Activated CD8-positive, alpha-beta T cell treated with anti-CD3 and anti-CD28 coated beads for 36 hours (primary cell): Measurements from ENCODE around the gene ABCD3. TPM values are rescaled to one million over a fixed set of nuclear protein-coding genes. Genes with fewer than 3 reads are reported as not detected.

Source experiments
- ATAC-seq: fragments of 200-7000 bp; cut with Tn5 transposase; one replicate; pipeline ENCODE4 v1.10.0; 2021; ENCODE audit warnings: mild to moderate bottlenecking, moderate library complexity
- CTCF ChIA-PET: fragments of 350-600 bp; sonication (Branson Sonifier 250); formaldehyde crosslinking; loops from one replicate; lab custom pipeline; 2021; ENCODE audit warnings: antibody characterized with exemption; lab: Charles Lee
- POLR2A ChIA-PET: fragments of 350-600 bp; sonication (Branson Sonifier 250); formaldehyde crosslinking; loops from one replicate; lab custom pipeline; 2021; ENCODE audit warnings: antibody characterized with exemption; lab: Charles Lee
- DNase-seq: peaks from one replicate; pipeline ENCODE4 v3.0.0-alpha.2; 2020
- H3K27ac Mint-ChIP-seq: one replicate; pipeline ENCODE4 v1.8.0; 2021; ENCODE audit warnings: mild to moderate bottlenecking, mixed read lengths
- H3K27me3 Mint-ChIP-seq: one replicate; pipeline ENCODE4 v1.8.0; 2021; ENCODE audit warnings: mixed read lengths
- H3K36me3 Mint-ChIP-seq: one replicate; pipeline ENCODE4 v1.8.0; 2021; ENCODE audit warnings: low read depth, mixed read lengths
- H3K4me1 Mint-ChIP-seq: one replicate; pipeline ENCODE4 v1.8.0; 2021; ENCODE audit warnings: low read depth, mixed read lengths
- H3K4me3 Mint-ChIP-seq: one replicate; pipeline ENCODE4 v1.8.0; 2021; ENCODE audit warnings: mild to moderate bottlenecking, moderate library complexity, mixed read lengths
- H3K9me3 Mint-ChIP-seq: one replicate; pipeline ENCODE4 v1.8.0; 2021; ENCODE audit warnings: mixed read lengths
- intact Hi-C: fragments of 100-400 bp; cut with micrococcal nuclease; formaldehyde crosslinking; loops from one replicate; pipeline ENCODE4 v1.10.0; 2022
- total RNA-seq, 2 experiments: library from RNA; stranded (reverse); gene quantifications; one replicate each; pipeline ENCODE4 v1.2.3, GENCODE V29; 2021
- TF ChIP-seq, protein P1 (sequence below): fragments of 200-600 bp; IDR thresholded peaks from one replicate; pipeline ENCODE4 v1.8.0; 2022; ENCODE audit warnings: antibody characterized with exemption, mild to moderate bottlenecking

Gene ABCD3
- total RNA-seq, 2 experiments from 2014 or later = 31.3 to 31.9 TPM

DNA sequence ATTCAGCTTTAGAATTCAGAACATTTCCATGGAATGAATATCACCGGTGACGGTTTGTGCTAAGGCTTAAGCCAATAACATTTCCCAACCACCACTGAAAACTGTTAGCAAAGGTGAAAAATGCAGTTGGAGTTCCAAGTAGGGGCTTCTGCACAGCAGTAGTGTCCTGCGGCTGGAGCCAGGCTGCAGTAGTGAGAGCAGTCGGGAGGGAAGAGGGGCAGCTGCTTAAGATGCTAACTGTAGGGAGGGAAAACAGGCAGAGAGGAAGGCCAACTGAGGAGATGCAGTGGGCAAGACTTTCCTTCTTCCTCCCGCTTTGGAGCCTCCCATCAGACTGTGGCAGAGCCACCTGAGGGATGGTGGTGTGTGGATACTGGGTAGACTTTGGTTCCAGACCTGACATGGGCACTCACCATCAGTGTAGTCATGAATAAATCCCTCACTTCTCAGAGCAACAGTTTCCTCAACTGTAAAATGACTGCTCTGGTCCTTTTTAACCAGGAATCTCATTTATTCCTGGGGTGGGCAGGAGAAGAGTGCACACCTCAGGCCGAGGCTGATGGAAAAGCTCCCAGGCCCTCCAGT, 120.1 kb downstream of the ABCD3 start:
- no peak for DNase-seq
- intact Hi-C loops = no loop called here
- H3K9me3 Mint-ChIP-seq = no peaks in the 10 kb centered on the region
- peaks cover 43% of the 10 kb centered on the region for H3K27me3 Mint-ChIP-seq
- H3K4me1 Mint-ChIP-seq = peaks cover 17% of the 10 kb centered on the region
- H3K4me3 Mint-ChIP-seq = no peak overlapping the region
- ChIA-PET CTCF (no interaction called here), POLR2A (interaction anchor here (0.8 kb wide), 1 partner anchor 61 kb away, joined by 3 read pairs; no protein-coding TSS in a partner anchor)
- H3K27ac Mint-ChIP-seq = no peak overlapping the region
- no peak for ATAC-seq
- no peaks in the 10 kb centered on the region for H3K36me3 Mint-ChIP-seq
- TF ChIP-seq, protein P1, sequence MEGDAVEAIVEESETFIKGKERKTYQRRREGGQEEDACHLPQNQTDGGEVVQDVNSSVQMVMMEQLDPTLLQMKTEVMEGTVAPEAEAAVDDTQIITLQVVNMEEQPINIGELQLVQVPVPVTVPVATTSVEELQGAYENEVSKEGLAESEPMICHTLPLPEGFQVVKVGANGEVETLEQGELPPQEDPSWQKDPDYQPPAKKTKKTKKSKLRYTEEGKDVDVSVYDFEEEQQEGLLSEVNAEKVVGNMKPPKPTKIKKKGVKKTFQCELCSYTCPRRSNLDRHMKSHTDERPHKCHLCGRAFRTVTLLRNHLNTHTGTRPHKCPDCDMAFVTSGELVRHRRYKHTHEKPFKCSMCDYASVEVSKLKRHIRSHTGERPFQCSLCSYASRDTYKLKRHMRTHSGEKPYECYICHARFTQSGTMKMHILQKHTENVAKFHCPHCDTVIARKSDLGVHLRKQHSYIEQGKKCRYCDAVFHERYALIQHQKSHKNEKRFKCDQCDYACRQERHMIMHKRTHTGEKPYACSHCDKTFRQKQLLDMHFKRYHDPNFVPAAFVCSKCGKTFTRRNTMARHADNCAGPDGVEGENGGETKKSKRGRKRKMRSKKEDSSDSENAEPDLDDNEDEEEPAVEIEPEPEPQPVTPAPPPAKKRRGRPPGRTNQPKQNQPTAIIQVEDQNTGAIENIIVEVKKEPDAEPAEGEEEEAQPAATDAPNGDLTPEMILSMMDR = no peak

DNA sequence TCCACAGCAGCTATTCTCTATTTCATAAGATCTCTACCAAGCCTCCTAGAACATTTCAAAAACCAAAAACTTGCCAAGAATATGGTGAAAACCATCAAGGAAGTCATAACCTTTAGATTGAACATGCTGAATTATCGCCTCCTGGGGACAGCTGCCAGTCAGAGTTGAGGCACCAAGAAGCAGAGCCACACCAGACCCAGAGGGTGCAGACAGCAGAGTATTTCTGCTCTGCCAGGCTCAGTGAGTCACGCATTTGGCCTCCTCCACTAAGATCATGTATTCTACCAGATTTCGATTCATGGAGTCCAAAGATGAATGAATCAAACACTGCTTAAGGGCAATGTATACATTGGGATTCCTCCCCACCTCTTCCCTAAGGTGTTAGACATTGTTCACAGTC, 121.3 kb downstream of the ABCD3 start:
- ATAC-seq = no peak
- no peak overlapping the region for H3K4me3 Mint-ChIP-seq

DNA sequence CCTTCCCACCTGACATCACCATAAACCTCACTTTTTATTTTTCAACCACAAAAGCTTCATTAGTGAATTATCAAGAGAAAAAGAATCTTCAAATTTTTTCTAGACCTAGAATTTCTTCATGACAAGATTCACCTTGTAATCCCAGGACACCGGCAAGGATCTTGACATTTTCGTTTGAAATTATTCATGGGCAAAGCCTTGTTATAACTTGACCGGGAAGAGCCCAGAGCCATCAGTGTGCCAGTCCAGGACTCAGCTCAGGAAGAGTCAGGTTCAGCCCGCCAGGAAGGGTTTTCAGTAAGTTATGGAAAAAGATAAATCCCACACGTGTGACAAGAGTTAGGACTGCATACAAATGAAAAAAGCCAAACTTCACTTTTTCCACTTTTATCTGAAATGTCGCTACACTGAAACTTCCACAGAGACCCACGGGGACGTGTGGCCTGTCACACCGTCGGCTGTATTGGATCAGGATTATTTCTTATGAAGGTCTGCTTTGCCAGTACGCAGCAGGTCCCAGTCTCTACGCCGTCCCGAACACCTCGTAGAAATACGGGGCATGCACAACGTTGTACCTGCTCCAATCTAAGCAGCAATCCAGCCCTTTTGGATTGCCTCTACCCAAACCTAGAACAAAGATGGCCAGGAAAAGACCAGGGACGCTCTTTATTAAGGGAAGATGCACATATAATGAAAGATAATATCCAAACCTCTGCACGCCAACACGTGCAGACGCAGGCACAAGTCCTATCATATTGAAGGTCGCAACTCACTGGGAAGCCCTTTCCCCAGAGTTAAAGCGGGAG, 122.5 kb downstream of the ABCD3 start:
- intact Hi-C loops = no loop called here
- peak overlapping the region; percentile 75 for H3K4me3 Mint-ChIP-seq
- ATAC-seq = no peak
- no peak for DNase-seq
- H3K27me3 Mint-ChIP-seq = peaks cover 56% of the 10 kb centered on the region
- ChIA-PET CTCF (no interaction called here), POLR2A (interaction anchor here (0.7 kb wide), 1 partner anchor 515 kb away, joined by 3 read pairs; no protein-coding TSS in a partner anchor)
- H3K27ac Mint-ChIP-seq = no peak overlapping the region
- TF ChIP-seq, protein P1 = no peak
- peaks cover 17% of the 10 kb centered on the region for H3K4me1 Mint-ChIP-seq
- no peaks in the 10 kb centered on the region for H3K9me3 Mint-ChIP-seq
- H3K36me3 Mint-ChIP-seq = no peaks in the 10 kb centered on the region

More for the DNA sequence above, 121.3 kb downstream of the ABCD3 start:
- TF ChIP-seq, protein P1 = no peak
- no peaks in the 10 kb centered on the region for H3K36me3 Mint-ChIP-seq
- no peaks in the 10 kb centered on the region for H3K9me3 Mint-ChIP-seq
- H3K27ac Mint-ChIP-seq = no peak overlapping the region
- H3K27me3 Mint-ChIP-seq = peaks cover 51% of the 10 kb centered on the region
- CTCF ChIA-PET = no interaction called here
- H3K4me1 Mint-ChIP-seq = peaks cover 17% of the 10 kb centered on the region
- intact Hi-C loops = no loop called here
- POLR2A ChIA-PET = no interaction called here
- no peak for DNase-seq

DNA sequence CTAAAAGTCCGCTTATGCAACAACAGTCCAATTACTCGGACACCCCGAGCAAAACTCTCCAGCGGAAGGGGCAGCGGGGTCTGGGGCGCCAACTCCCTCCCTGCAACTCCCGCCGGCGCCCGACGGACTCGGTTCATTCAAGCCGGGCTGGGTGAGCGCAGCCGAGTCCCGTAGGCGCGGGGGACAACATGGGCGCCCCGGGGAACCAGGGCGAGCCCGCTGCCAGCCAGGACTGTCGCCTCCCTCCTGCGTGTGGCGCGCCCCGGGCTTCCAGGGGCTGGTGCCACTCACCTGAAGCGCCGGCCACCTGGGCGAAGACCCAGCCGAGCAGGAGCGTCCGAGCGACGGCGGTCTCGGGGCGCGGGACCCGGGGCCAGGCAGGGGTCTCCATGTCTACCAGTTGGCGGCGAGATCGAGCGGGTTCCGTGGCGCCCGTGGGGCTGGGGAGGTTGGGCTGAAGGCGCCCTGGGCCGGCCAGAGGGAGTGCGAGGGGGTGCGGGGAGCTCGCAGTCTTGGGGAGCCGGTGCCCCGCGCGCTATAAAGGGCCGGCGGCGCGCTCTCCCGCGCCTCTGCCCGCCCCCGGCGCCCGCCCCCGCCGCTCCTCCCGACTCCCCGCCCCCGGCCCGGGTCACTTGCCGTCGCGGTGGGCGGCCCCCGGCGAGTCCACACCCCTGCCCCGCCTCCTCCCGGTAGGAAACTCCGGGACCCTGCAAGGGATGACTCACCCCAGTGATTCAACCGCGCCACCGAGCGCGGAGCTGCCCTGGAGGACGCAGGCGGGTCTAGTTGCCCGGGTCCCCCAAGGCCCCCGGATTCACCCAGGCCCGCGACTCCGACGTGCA, 123.3 kb downstream of the ABCD3 start, which contains the start of gene F3:
TSS of gene F3 (minus strand) at position 514 of the 842 bp plus-strand sequence. CDS start at position 391, 123 bp downstream.
- Mint-ChIP-seq H3K27me3 (peaks cover 59% of the 10 kb centered on the region), H3K36me3 (no peaks in the 10 kb centered on the region), H3K9me3 (no peaks in the 10 kb centered on the region), H3K27ac (no peak within 1 kb of the TSS), H3K4me3 (peak within 1 kb of the TSS; percentile 75), H3K4me1 (peaks cover 17% of the 10 kb centered on the region)
- ChIA-PET POLR2A (no interaction called here), CTCF (interaction anchor here (1.0 kb wide), 1 partner anchor 61 kb away, joined by 3 read pairs; no protein-coding TSS in a partner anchor)
- peak; percentile 99 for ATAC-seq
- DNase-seq = peak; percentile 87
- TF ChIP-seq, protein P1 = no peak
- intact Hi-C loops = no loop called here
